H1 (cell line): Measurements from ENCODE around the gene AVPI1. TPM values are rescaled to one million over a fixed set of nuclear protein-coding genes. Genes with fewer than 3 reads are reported as not detected.

Experiments used
- CTCF ChIA-PET: fragments of 300-600 bp; sonication (Branson Sonifier 250); formaldehyde crosslinking; loops from one replicate; lab custom pipeline; 2021; ENCODE audit not compliant: partially characterized antibody; lab: Charles Lee
- POLR2A ChIA-PET: fragments of 300-600 bp; sonication (Branson Sonifier 250); formaldehyde crosslinking; loops from one replicate; lab custom pipeline; 2021; ENCODE audit warnings: inconsistent platforms; ENCODE audit not compliant: partially characterized antibody; lab: Charles Lee
- DNase-seq, 2 experiments: peaks; one replicate each; pipeline versions ENCODE4 v3.0.0 to v3.0.0-alpha.2; 2010 to 2022; ENCODE audit warnings: low spot score in 2 of 2, low read depth in 1 of 2, mixed read lengths in 1 of 2
- FAIRE-seq: peaks from 2 replicates; lab custom pipeline; 2011; peaks lifted over from hg19 to GRCh38; lab: Jason Lieb, UNC
- H2AFZ ChIP-seq: 2 replicates; pipeline ENCODE4 v1.8.1; 2012; ENCODE audit warnings: low read length, inconsistent platforms
- H2AK5ac ChIP-seq: 2 replicates; pipeline ENCODE4 v1.6.1; 2013; ENCODE audit warnings: low read depth, low read length
- H2BK120ac ChIP-seq: replicated peaks from 2 replicates; pipeline ENCODE3; 2013; ENCODE audit warnings: low read depth, low read length, inconsistent platforms
- H2BK12ac ChIP-seq: 2 replicates; pipeline ENCODE4 v1.6.1; 2013; ENCODE audit warnings: low read depth, low read length
- H2BK15ac ChIP-seq: 2 replicates; pipeline ENCODE4 v1.6.1; 2013; ENCODE audit warnings: low read length
- H2BK20ac ChIP-seq: 2 replicates; pipeline ENCODE4 v1.6.1; 2013; ENCODE audit warnings: low read length
- H2BK5ac ChIP-seq: 2 replicates; pipeline ENCODE4 v1.6.1; 2013; ENCODE audit warnings: low read depth, low read length
- H3K14ac ChIP-seq: 2 replicates; pipeline ENCODE4 v1.6.1; 2013; ENCODE audit warnings: inconsistent platforms; ENCODE audit not compliant: insufficient read length
- H3K18ac ChIP-seq: 2 replicates; pipeline ENCODE4 v1.6.1; 2013; ENCODE audit warnings: low read length; ENCODE audit errors: extremely low read depth
- H3K23ac ChIP-seq: 2 replicates; pipeline ENCODE4 v1.6.1; 2013; ENCODE audit warnings: inconsistent platforms; ENCODE audit not compliant: insufficient read length
- H3K23me2 ChIP-seq: 2 replicates; pipeline ENCODE4 v1.6.1; 2013; ENCODE audit warnings: low read depth, low read length
- H3K27ac ChIP-seq: 2 replicates; pipeline ENCODE4 v1.6.1; 2011; ENCODE audit warnings: low read depth, low read length, inconsistent platforms
- H3K27me3 ChIP-seq, 4 experiments: replicated peaks in 1 of 4; 1 replicate in 1 of 4; 2 replicates in 3 of 4; pipeline versions ENCODE4 v1.6.1 to v1.8.1; 2011 to 2013; ENCODE audit warnings: low read length in 3 of 4, mild to moderate bottlenecking in 3 of 4, inconsistent platforms in 2 of 4, mixed read lengths in 2 of 4, moderate library complexity in 1 of 4; ENCODE audit not compliant: control insufficient read depth in 3 of 4, insufficient read depth in 3 of 4; ENCODE audit errors: extremely low read depth in 1 of 4
- H3K36me3 ChIP-seq, 4 experiments: 2 replicates each; pipeline versions ENCODE4 v1.6.1 to v1.8.1; 2011 to 2013; ENCODE audit warnings: mild to moderate bottlenecking in 4 of 4, low read length in 3 of 4, moderate library complexity in 2 of 4, control low read depth in 1 of 4, inconsistent platforms in 1 of 4; ENCODE audit not compliant: insufficient read depth in 4 of 4, control insufficient read depth in 2 of 4
- H3K4ac ChIP-seq: replicated peaks from 2 replicates; pipeline ENCODE3; 2013; ENCODE audit warnings: low read length, low read depth, mixed read lengths, inconsistent platforms; ENCODE audit not compliant: insufficient read length
- H3K4me1 ChIP-seq, 4 experiments: replicated peaks in 1 of 4; 1 replicate in 1 of 4; 2 replicates in 3 of 4; pipeline versions ENCODE4 v1.6.1 to v1.8.1; 2011 to 2013; ENCODE audit warnings: low read length in 3 of 4, inconsistent platforms in 2 of 4, mixed read lengths in 1 of 4; ENCODE audit not compliant: insufficient read depth in 4 of 4, control insufficient read depth in 3 of 4
- H3K4me2 ChIP-seq, 2 experiments: 2 replicates each; pipeline versions ENCODE4 v1.6.1 to v1.8.1; 2011 to 2013; ENCODE audit warnings: low read depth in 2 of 2, low read length in 2 of 2, control low read depth in 1 of 2, inconsistent platforms in 1 of 2, mild to moderate bottlenecking in 1 of 2; ENCODE audit not compliant: insufficient read depth in 1 of 2
- H3K4me3 ChIP-seq, 4 experiments: fragments of 200-600, 300-600 bp in 1 of 4; sonication (generic), shearing (Covaris generic), sonication (Bioruptor Twin) in 1 of 4; 2 replicates each; pipeline versions ENCODE4 v1.5.1 to v1.8.1; 2011 to 2016; ENCODE audit warnings: low read length in 4 of 4, low read depth in 3 of 4, control low read depth in 2 of 4, inconsistent platforms in 2 of 4, mild to moderate bottlenecking in 2 of 4, mixed read lengths in 1 of 4, moderate library complexity in 1 of 4; ENCODE audit not compliant: insufficient read depth in 2 of 4; ENCODE audit errors: extremely low read depth in 1 of 4
- H3K56ac ChIP-seq: replicated peaks from 2 replicates; pipeline ENCODE3; 2013; ENCODE audit warnings: low read depth, mild to moderate bottlenecking, mixed read lengths, low read length, inconsistent platforms; ENCODE audit not compliant: insufficient read length
- H3K79me1 ChIP-seq: 2 replicates; pipeline ENCODE4 v1.6.1; 2013; ENCODE audit warnings: low read depth, low read length, control low read depth
- H3K79me2 ChIP-seq, 2 experiments: 2 replicates each; pipeline versions ENCODE4 v1.6.1 to v1.8.1; 2012 to 2013; ENCODE audit warnings: low read length in 2 of 2, mild to moderate bottlenecking in 2 of 2, inconsistent platforms in 1 of 2; ENCODE audit not compliant: insufficient read depth in 2 of 2, control insufficient read depth in 1 of 2
- H3K9ac ChIP-seq, 4 experiments: replicated peaks in 1 of 4; 1 replicate in 1 of 4; 2 replicates in 3 of 4; pipeline versions ENCODE4 v1.6.1 to v1.8.1; 2011 to 2013; ENCODE audit warnings: low read depth in 3 of 4, low read length in 3 of 4, control low read depth in 2 of 4, mild to moderate bottlenecking in 2 of 4, moderate library complexity in 2 of 4, inconsistent platforms in 1 of 4; ENCODE audit errors: extremely low read depth in 1 of 4
- H3K9me3 ChIP-seq, 2 experiments: 2 replicates each; pipeline versions ENCODE4 v1.6.1 to v1.8.1; 2012 to 2013; ENCODE audit warnings: mild to moderate bottlenecking in 2 of 2, moderate library complexity in 2 of 2, control low read depth in 1 of 2, inconsistent platforms in 1 of 2, low read depth in 1 of 2, low read length in 1 of 2, mixed read lengths in 1 of 2; ENCODE audit not compliant: insufficient read depth in 2 of 2
- H4K20me1 ChIP-seq, 2 experiments: replicated peaks in 1 of 2; 2 replicates each; pipeline versions ENCODE3 to v1.8.1; 2011 to 2013; ENCODE audit warnings: inconsistent platforms in 2 of 2, low read length in 2 of 2, mild to moderate bottlenecking in 1 of 2; ENCODE audit not compliant: insufficient read depth in 2 of 2, control insufficient read depth in 1 of 2
- H4K5ac ChIP-seq: 2 replicates; pipeline ENCODE4 v1.6.1; 2013; ENCODE audit warnings: low read length, low read depth, mixed read lengths, inconsistent platforms; ENCODE audit not compliant: insufficient read length
- H4K8ac ChIP-seq: 2 replicates; pipeline ENCODE4 v1.8.0; 2013; ENCODE audit warnings: mild to moderate bottlenecking, moderate library complexity, low read length, inconsistent platforms; ENCODE audit not compliant: insufficient read depth; ENCODE audit errors: extremely low read depth
- H4K91ac ChIP-seq: replicated peaks from 2 replicates; pipeline ENCODE3; 2013; ENCODE audit warnings: low read length, mixed read lengths, inconsistent platforms; ENCODE audit not compliant: insufficient read length
- BACH1 ChIP-seq: IDR thresholded peaks from 2 replicates; pipeline ENCODE4 v1.6.1; 2012; ENCODE audit warnings: low read length, improper control_type of control experiment
- CBX8 ChIP-seq: fragments of 300-800, 300-1000 bp; sonication (generic); IDR thresholded peaks from 2 replicates; pipeline ENCODE4 v1.7.1; 2016; ENCODE audit warnings: low read depth, low read length, borderline replicate concordance
- EGR1 ChIP-seq: IDR thresholded peaks from 2 replicates; pipeline ENCODE4 v1.6.1; 2011; ENCODE audit warnings: low read depth, low read length, borderline replicate concordance
- GABPA ChIP-seq: IDR thresholded peaks from 2 replicates; pipeline ENCODE4 v1.6.1; 2011; ENCODE audit warnings: mild to moderate bottlenecking, low read length, moderate library complexity, borderline replicate concordance; ENCODE audit not compliant: insufficient read depth
- GTF2F1 ChIP-seq: IDR thresholded peaks from 2 replicates; pipeline ENCODE4 v1.6.1; 2012; ENCODE audit warnings: low read depth, low read length, improper control_type of control experiment, borderline replicate concordance
- HDAC6 ChIP-seq: IDR thresholded peaks from one replicate; pipeline ENCODE4 v1.7.1; 2012; ENCODE audit warnings: low read depth, mild to moderate bottlenecking, inconsistent platforms, low read length, moderate library complexity
- NRF1 ChIP-seq: IDR thresholded peaks from 2 replicates; pipeline ENCODE4 v1.6.1; 2011; ENCODE audit warnings: mild to moderate bottlenecking, low read depth, low read length, improper control_type of control experiment
- POLR2AphosphoS5 ChIP-seq: IDR thresholded peaks from 2 replicates; pipeline ENCODE4 v1.6.1; 2011; ENCODE audit warnings: low read depth, low read length
- RXRA ChIP-seq: IDR thresholded peaks from 2 replicates; pipeline ENCODE4 v1.6.1; 2011; ENCODE audit warnings: low read depth, mild to moderate bottlenecking, low read length, moderate library complexity; ENCODE audit not compliant: insufficient read depth
- TEAD4 ChIP-seq: IDR thresholded peaks from 2 replicates; pipeline ENCODE4 v1.6.1; 2012; ENCODE audit warnings: low read depth, low read length, inconsistent platforms, mixed read lengths
- WGBS, 2 experiments: shearing (Covaris generic) in 1 of 2; methylation state at CpG; one replicate each; pipeline versions ENCODE4 v1.1.6 to v1.1.7; 2013 to 2015; ENCODE audit warnings: low lambda C conversion rate in 2 of 2, mixed read lengths in 2 of 2, inconsistent platforms in 1 of 2, low coverage in 1 of 2, missing lambda C conversion rate in 1 of 2; ENCODE audit not compliant: insufficient replicate concordance in 2 of 2, insufficient coverage in 1 of 2, insufficient read length in 1 of 2; ENCODE audit errors: extremely low coverage in 1 of 2, missing lambda C conversion rate in 1 of 2; 5-methylcytosine and 5-hydroxymethylcytosine counted together
- polyA plus RNA-seq, 7 experiments: library from polyadenylated mRNA; depleted of rRNA in 3 of 7; stranded (reverse) in 5 of 7; unstranded in 2 of 7; fragments of >200 nt in 5 of 7; fragments of 200-250 nt in 2 of 7; gene quantifications; 1 replicate in 5 of 7; 2 replicates in 1 of 7; 4 replicates in 1 of 7; pipeline versions ENCODE4 v1.2.1 to v1.2.3, GENCODE V29; 2011 to 2013; ENCODE audit warnings: missing spikeins in 2 of 7, mixed read lengths in 2 of 7
- total RNA-seq: library from RNA; stranded (reverse); fragmentation: NEBNext Ultra II Directional; extraction: Animal tissue kit (Norgen Biotek cat#: 25700); gene quantifications from 2 replicates; pipeline ENCODE4 v1.2.1, GENCODE V29; 2021
- TF ChIP-seq, protein P1 (sequence below): IDR thresholded peaks from 2 replicates; pipeline ENCODE4 v1.6.1; 2011; ENCODE audit warnings: low read length, improper control_type of control experiment
- TF ChIP-seq, protein P2 (sequence below): IDR thresholded peaks from 2 replicates; pipeline ENCODE4 v1.6.1; 2012; ENCODE audit warnings: low read length, inconsistent platforms

AVPI1 gene
- total and polyA plus RNA-seq, 2 of the 8 experiments (the other 6 are each of a cell fraction or from before 2014, with no cell fraction given), result 9.0 to 13.5 TPM

DNA sequence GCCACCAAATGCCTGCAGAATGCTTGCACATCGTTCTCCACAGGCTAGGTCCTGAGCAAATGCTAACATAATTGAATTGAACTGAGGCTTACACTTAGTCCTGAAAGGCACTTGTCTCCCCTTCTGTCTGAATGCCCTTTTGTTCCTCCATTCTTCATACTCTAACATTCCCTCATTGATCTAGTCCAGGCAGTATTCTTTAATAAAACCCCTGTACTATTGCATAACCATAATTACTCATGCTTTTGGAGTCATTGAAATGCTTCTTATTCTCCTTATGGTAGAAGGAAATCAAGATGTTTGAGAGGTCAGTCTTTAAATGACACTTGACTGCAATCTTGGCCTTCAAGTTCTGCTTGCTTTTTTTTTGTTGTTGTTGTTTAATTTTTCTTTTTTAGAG, 39.5 kb downstream of the AVPI1 start:
- POLR2A ChIA-PET, result no interaction called here
- Histone ChIP-seq H2BK15ac (no peak overlapping the region), H3K79me2 (peaks cover 5 to 51% of the 10 kb centered on the region in 2 experiments; a peak in 3 of 4 replicates)
- TF ChIP-seq, protein P1, sequence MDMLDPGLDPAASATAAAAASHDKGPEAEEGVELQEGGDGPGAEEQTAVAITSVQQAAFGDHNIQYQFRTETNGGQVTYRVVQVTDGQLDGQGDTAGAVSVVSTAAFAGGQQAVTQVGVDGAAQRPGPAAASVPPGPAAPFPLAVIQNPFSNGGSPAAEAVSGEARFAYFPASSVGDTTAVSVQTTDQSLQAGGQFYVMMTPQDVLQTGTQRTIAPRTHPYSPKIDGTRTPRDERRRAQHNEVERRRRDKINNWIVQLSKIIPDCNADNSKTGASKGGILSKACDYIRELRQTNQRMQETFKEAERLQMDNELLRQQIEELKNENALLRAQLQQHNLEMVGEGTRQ, result no peak
- TF ChIP-seq HDAC6, result no peak
- no peak for TF ChIP-seq NRF1
- TF ChIP-seq, protein P2, sequence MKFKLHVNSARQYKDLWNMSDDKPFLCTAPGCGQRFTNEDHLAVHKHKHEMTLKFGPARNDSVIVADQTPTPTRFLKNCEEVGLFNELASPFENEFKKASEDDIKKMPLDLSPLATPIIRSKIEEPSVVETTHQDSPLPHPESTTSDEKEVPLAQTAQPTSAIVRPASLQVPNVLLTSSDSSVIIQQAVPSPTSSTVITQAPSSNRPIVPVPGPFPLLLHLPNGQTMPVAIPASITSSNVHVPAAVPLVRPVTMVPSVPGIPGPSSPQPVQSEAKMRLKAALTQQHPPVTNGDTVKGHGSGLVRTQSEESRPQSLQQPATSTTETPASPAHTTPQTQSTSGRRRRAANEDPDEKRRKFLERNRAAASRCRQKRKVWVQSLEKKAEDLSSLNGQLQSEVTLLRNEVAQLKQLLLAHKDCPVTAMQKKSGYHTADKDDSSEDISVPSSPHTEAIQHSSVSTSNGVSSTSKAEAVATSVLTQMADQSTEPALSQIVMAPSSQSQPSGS, result no peak
- no peak for TF ChIP-seq TEAD4
- no peak for TF ChIP-seq CBX8
- no peak for TF ChIP-seq BACH1
- no peak for TF ChIP-seq GABPA
- TF ChIP-seq EGR1, result no peak
- TF ChIP-seq GTF2F1, result no peak
- TF ChIP-seq POLR2AphosphoS5, result no peak
- no peak for TF ChIP-seq RXRA

More for the DNA sequence above, 39.5 kb downstream of the AVPI1 start:
- Histone ChIP-seq H2BK20ac (no peak overlapping the region), H2AK5ac (no peak overlapping the region), H3K18ac (no peak overlapping the region), H4K8ac (no peak overlapping the region), H2BK5ac (no peak overlapping the region), H3K9ac (no peak overlapping the region), H3K79me1 (peaks cover 2% of the 10 kb centered on the region), H3K9me3 (no peaks in the 10 kb centered on the region), H4K5ac (no peak overlapping the region), H3K23me2 (no peaks in the 10 kb centered on the region; the same call in 1 of the 2 replicates), H3K4ac (no peak overlapping the region), H4K20me1 (no peaks in the 10 kb centered on the region), H4K91ac (no peak overlapping the region), H2BK120ac (no peak overlapping the region), H2AFZ (no peak overlapping the region), H3K4me1 (peaks cover 5 to 11% (median 9%) of the 10 kb centered on the region in 4 experiments; a peak in 6 of 7 replicates), H3K14ac (no peak overlapping the region), H3K23ac (no peak overlapping the region), H3K56ac (no peak overlapping the region), H3K4me2 (peak overlapping the region in 1 of 2 experiments; percentile 77; a peak in 1 of 4 replicates), H3K4me3 (no peak overlapping the region), H3K36me3 (peaks cover 8 to 28% (median 22%) of the 10 kb centered on the region in 4 experiments), H2BK12ac (no peak overlapping the region), H3K27ac (no peak overlapping the region), H3K27me3 (no peaks in the 10 kb centered on the region)
- DNase-seq (no peak), FAIRE-seq (no peak)
- 83% methylated on average over 1 of the region's 1 CpG; no CpG with 5 or more reads in 1 of the 2 experiments for WGBS, 2 experiments
- CTCF ChIA-PET, result interaction anchor here (0.7 to 0.9 kb wide), 2 partner anchors 62 to 95 kb away, joined by 3 read pairs; no protein-coding TSS in a partner anchor
